Measurements from ENCODE around the gene MPRIP. TPM values are rescaled to one million over a fixed set of nuclear protein-coding genes. Genes with fewer than 3 reads are reported as not detected.
A peak's percentile ranks its signal among the peaks of the same experiment; 100 is the strongest.
"Not testable (repeated sequence)": the region's sequence is repeated elsewhere in the genome, so short reads cannot be mapped to it uniquely, and the experiment has no call there.

MPRIP gene
- total RNA-seq, 2 experiments from 2014 or later: 206 to 209 TPM

DNA sequence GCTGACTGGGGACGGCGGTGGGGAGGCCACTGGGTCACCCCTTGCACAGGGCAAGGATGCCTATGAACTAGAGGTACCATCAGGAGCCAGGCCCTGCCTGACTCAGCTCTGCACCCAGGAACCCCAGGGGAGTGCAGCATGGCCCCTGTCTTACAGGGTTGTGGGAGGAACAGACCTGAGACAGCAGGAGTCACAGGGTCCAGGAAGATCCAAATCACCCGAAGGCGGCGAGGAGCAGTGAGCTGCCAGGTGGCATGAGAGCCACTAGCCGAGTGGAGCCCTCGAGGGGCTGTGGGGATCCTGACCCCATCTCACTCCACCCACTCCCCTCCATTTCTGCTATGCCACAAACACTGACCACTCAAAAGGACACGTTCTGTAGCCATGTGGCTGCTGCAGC, 133.1 kb downstream of the MPRIP start:
- Mint-ChIP-seq H3K4me1 (peaks cover 87% of the 10 kb centered on the region), H3K9me3 (ENCODE audit: low read depth) (no peaks in the 10 kb centered on the region), H3K4me3 (no peak overlapping the region), H3K27ac (peak overlapping the region; percentile 64), H3K27me3 (no peaks in the 10 kb centered on the region), H3K36me3 (peaks cover 50% of the 10 kb centered on the region)
- DNase-seq (no peak), ATAC-seq (no peak)
- CTCF ChIA-PET: interaction anchor here (0.9 to 1.3 kb wide), 2 partner anchors 10 to 183 kb away, joined by 3 read pairs; no protein-coding TSS in a partner anchor

DNA sequence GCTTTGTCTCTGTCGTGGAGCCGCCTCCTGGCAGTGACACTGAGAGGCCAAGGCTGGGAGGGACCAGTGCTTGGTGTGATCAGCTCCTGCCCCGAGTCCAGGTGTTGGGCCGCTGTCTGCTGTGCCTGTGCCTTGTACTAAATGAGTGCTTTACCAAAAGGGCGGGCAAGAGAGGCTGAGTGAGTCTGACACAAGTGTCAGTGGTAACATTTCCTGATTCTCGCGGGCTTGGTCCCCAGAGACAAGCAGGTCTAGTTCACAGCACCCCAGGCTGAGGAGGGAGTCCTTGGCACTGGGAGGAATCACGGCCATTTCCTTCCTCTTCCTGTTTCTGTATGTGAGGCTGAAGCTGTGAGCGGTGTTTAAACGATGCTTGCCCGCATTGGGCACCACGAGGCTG, 133.7 kb downstream of the MPRIP start:
- H3K36me3 Mint-ChIP-seq: peaks cover 56% of the 10 kb centered on the region
- H3K4me1 Mint-ChIP-seq: peaks cover 90% of the 10 kb centered on the region
- H3K4me3 Mint-ChIP-seq: no peak overlapping the region
- ATAC-seq: no peak
- H3K27ac Mint-ChIP-seq: peak overlapping the region; percentile 64
- no peak for DNase-seq
- H3K27me3 Mint-ChIP-seq: no peaks in the 10 kb centered on the region
- CTCF ChIA-PET: interaction anchor here (0.9 to 1.3 kb wide), 2 partner anchors 10 to 184 kb away, joined by 3 read pairs; no protein-coding TSS in a partner anchor
- H3K9me3 Mint-ChIP-seq (ENCODE audit: low read depth): no peaks in the 10 kb centered on the region

DNA sequence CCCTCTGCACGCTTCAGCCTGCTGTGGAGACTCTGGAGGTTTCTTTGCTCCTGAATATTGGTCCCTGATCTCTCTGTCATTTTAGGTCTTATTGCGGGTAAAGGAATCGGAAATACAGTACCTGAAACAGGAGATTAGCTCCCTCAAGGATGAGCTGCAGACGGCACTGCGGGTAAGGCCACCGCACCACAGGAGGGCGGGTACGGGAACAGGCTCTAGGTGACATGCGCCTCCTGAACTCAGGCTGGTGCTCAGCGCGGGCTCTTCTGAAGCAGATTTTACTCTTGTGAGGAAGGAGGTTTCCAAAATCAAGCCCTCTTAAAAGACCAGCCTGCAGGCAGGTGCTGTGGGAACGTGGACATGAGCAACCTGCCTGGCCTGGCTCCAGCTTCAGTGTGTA, 134.1 kb downstream of the MPRIP start:
- ATAC-seq (no peak), DNase-seq (no peak)

DNA sequence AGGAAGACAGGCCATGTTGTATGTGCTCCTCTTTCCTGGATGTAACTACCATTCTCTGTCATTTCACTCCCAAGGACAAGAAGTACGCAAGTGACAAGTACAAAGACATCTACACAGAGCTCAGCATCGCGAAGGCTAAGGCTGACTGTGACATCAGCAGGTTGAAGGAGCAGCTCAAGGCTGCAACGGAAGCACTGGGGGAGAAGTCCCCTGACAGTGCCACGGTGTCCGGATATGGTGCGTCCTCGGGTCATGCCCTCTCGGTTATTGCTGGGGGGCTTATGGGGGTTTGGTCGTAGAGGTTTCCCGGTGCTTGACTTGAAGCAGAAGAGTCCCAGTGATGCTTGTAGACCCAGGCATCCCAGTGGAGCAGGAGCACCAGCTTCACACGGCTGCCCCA, 134.9 kb downstream of the MPRIP start:
- CTCF ChIA-PET: interaction anchor here (0.6 to 1.1 kb wide), 2 partner anchors 13 to 24 kb away, joined by 3 read pairs; no protein-coding TSS in a partner anchor
- Mint-ChIP-seq H3K9me3 (ENCODE audit: low read depth) (no peaks in the 10 kb centered on the region), H3K36me3 (peaks cover 59% of the 10 kb centered on the region), H3K4me1 (peaks cover 90% of the 10 kb centered on the region), H3K27me3 (no peaks in the 10 kb centered on the region), H3K4me3 (peak overlapping the region; percentile 10), H3K27ac (peak overlapping the region; percentile 71)
- DNase-seq: no peak
- no peak for ATAC-seq

More for the DNA sequence above, 134.1 kb downstream of the MPRIP start:
- peaks cover 89% of the 10 kb centered on the region for H3K4me1 Mint-ChIP-seq
- peak overlapping the region; percentile 15 for H3K4me3 Mint-ChIP-seq
- H3K27ac Mint-ChIP-seq: peak overlapping the region; percentile 64
- CTCF ChIA-PET: interaction anchor here (1.3 kb wide), 1 partner anchor 184 kb away, joined by 3 read pairs; no protein-coding TSS in a partner anchor
- no peaks in the 10 kb centered on the region for H3K27me3 Mint-ChIP-seq
- peaks cover 57% of the 10 kb centered on the region for H3K36me3 Mint-ChIP-seq
- H3K9me3 Mint-ChIP-seq (ENCODE audit: low read depth): no peaks in the 10 kb centered on the region

DNA sequence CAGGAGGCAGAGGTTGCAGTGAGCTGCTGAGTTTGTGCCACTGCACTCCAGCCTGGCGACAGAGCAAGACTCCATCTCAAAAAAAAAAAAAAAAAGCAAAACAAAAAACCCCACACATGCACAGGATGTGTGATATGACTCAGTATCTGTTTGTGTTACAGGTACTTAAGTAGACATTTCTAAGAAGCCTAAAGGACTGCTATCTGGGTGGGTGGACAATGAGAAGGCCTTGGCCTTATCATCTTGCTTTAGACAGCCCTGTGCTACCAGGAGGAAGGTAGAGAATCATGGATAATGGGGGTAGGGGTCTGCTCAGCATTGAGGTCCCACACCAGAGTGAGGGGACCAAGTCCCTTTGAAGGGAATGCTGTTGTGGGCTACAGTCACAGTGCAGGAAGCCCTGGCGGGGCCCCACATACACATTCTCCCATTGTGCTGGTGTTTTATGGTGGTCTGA, 137.1 kb downstream of the MPRIP start:
- CTCF ChIA-PET: interaction anchor here (0.6 to 1.8 kb wide), 3 partner anchors 9 to 1004 kb away, joined by 3 to 5 read pairs (median 3); partner anchors contain the start of gene ALKBH5
- DNase-seq (peak; percentile 55), ATAC-seq (peak; percentile 86)
- peak overlapping the region; percentile 98 for H3K27ac Mint-ChIP-seq
- H3K36me3 Mint-ChIP-seq: peaks cover 56% of the 10 kb centered on the region
- no peaks in the 10 kb centered on the region for H3K27me3 Mint-ChIP-seq
- no peaks in the 10 kb centered on the region for H3K9me3 Mint-ChIP-seq (ENCODE audit: low read depth)
- H3K4me1 Mint-ChIP-seq: peaks cover 89% of the 10 kb centered on the region
- H3K4me3 Mint-ChIP-seq: peak overlapping the region; percentile 71

DNA sequence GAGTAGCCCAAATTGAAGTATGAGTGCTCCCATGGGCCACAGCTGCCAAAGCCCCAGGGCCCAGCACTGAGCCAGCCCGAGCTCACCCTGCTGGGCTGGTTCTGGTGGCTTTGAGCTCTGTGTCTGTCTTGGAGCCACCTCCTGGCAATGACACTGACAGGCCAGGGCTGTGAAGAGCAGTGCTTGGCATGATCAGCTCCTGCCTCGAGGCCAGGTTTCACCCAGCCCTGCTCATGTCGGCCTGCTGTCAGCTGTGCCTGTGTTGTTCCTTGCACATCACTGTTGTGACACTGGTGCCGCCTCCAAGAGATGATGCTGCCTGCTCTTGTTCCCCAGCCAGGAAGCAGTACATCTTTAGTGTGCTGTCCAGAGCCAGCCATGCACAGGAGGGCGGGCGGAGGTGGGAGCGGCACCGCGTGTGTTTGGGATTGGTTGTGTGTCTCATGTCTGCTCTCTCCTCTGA, 137.9 kb downstream of the MPRIP start:
- peaks cover 57% of the 10 kb centered on the region for H3K36me3 Mint-ChIP-seq
- peaks cover 92% of the 10 kb centered on the region for H3K4me1 Mint-ChIP-seq
- CTCF ChIA-PET: interaction anchor here (0.6 to 1.8 kb wide), 3 partner anchors 9 to 1003 kb away, joined by 3 to 5 read pairs (median 3); partner anchors contain the start of gene ALKBH5
- H3K27ac Mint-ChIP-seq: peak overlapping the region; percentile 98
- DNase-seq (peak; percentile 56), ATAC-seq (peak; percentile 30)
- no peaks in the 10 kb centered on the region for H3K27me3 Mint-ChIP-seq
- no peaks in the 10 kb centered on the region for H3K9me3 Mint-ChIP-seq (ENCODE audit: low read depth)
- peak overlapping the region; percentile 71 for H3K4me3 Mint-ChIP-seq

DNA sequence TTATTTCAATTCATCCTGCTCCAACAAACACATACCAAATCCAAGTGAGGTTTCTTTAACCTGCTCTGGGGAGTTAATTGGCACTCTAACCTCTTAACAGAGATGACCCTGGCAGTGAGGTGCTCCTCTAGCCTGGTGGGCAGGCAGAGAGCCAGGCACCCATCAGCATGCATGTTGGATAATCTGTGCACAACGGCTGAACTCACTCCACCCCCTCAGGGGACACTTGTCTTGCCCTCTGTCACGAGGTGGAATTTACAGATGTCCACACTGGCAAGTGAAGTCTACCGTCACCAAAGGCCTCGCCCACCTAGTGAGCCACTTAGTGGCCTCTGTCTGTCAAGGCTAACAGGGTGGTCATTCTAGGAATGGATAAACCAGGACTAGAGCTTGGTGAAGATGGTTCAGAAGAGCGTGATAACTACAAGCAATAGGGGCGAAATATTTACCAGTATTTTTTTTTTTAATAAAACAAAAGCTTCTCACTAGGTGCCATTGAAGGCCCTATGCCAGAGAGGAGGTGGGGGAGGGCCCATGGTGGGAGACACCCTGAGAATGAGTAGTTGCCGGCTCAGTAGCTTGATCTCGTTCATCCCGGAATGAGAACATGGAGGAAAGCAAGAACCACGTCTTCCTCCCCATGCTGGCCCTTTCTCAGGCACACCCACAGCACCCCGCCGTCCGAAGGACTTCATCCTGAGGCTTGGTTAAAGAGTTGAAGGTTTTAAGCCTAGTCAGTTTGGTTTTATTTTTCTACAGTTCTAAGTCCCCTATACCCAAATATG, 138.7 kb downstream of the MPRIP start:
- CTCF ChIA-PET: interaction anchor here (0.8 kb wide), 1 partner anchor 9 kb away, joined by 3 read pairs; no protein-coding TSS in a partner anchor
- peak overlapping the region; percentile 98 for H3K27ac Mint-ChIP-seq
- no peak for ATAC-seq
- H3K27me3 Mint-ChIP-seq: no peaks in the 10 kb centered on the region
- H3K36me3 Mint-ChIP-seq: peaks cover 65% of the 10 kb centered on the region
- no peaks in the 10 kb centered on the region for H3K9me3 Mint-ChIP-seq (ENCODE audit: low read depth)
- peaks cover 92% of the 10 kb centered on the region for H3K4me1 Mint-ChIP-seq
- no peak for DNase-seq
- H3K4me3 Mint-ChIP-seq: peak overlapping the region; percentile 71

DNA sequence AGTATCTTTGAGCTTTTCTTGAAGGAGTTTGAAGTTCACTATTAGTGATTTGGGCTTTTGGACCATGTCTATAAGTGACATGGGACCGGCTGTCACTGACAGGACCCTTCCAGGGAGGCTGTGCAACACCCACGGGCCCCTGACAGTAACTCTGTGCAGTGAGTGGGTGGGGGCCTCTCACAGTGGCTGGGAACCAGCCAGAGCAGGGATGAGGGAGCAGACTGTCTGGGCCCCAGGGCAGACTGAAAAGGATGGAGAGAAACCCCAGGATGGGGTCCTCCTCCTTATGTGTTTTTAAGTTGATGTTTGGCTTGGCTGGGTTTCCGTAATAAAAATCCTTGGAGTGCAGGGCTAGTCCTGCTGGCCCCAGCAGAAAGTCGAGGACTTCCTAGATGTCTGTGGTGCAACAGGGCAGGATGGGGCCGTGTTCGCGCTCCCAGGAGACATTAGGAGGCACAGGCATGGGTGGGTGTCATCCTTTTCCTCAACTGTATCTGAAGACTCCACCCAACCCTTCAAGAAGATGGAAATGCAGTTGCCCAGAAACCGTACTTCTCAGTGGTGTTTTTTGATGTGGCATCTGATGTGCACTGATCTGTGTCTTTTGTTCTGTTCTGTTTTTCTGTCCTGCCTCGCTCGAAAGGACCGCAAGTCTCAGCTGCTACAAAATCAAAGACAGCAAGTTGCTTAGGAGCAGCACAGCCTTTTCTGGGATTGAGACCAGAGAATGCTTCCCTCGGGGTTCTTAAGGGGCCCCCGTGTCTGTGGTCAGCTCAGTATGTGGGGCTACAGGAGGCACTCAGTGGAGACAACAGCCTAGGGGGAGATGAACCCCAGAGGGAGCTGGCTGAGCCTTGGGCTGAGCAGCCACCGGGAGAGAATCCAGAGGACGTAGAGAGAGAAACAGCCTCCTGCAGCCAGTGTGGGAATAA, 139.7 kb downstream of the MPRIP start:
- Mint-ChIP-seq H3K4me1 (peaks cover 92% of the 10 kb centered on the region), H3K27me3 (no peaks in the 10 kb centered on the region), H3K4me3 (peak overlapping the region; percentile 37), H3K36me3 (peaks cover 59% of the 10 kb centered on the region), H3K27ac (peak overlapping the region; percentile 88), H3K9me3 (ENCODE audit: low read depth) (no peaks in the 10 kb centered on the region)
- DNase-seq: no peak
- ATAC-seq: no peak
- CTCF ChIA-PET: interaction anchor here (0.8 kb wide), 1 partner anchor 8 kb away, joined by 3 read pairs; no protein-coding TSS in a partner anchor

DNA sequence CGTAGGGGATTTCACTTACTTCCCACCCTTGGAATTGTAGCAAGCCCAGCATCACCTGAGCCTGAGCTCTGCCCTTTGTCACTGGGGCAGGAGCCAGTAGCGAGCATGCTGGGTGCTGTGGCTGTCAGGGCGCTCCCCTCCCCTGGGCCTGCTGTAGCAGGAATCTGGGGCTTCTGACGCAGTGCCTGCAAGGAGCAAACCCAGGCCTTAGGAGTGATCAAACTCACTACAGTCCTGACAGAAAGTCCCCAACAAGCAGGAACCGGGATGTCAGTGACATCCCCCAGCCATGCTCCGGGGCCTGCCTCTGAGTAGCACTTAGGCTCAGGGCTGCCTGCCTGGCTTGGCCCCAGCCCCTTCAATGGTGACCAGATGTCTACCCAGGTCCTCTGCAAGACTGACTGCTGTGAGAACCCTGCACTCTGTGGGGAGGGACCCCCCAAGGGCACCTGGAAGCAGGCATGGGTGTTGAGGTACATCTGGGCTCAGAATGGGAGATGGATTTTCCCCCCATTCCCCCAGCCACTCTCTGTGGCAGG, 140.4 kb downstream of the MPRIP start:
- no peak for DNase-seq
- Mint-ChIP-seq H3K36me3 (peaks cover 52% of the 10 kb centered on the region), H3K27ac (peak overlapping the region; percentile 93), H3K4me1 (peaks cover 85% of the 10 kb centered on the region), H3K9me3 (ENCODE audit: low read depth) (no peaks in the 10 kb centered on the region), H3K27me3 (no peaks in the 10 kb centered on the region), H3K4me3 (no peak overlapping the region)
- CTCF ChIA-PET: interaction anchor here (1.5 kb wide), 1 partner anchor 10 kb away, joined by 4 read pairs; no protein-coding TSS in a partner anchor
- ATAC-seq: no peak

DNA sequence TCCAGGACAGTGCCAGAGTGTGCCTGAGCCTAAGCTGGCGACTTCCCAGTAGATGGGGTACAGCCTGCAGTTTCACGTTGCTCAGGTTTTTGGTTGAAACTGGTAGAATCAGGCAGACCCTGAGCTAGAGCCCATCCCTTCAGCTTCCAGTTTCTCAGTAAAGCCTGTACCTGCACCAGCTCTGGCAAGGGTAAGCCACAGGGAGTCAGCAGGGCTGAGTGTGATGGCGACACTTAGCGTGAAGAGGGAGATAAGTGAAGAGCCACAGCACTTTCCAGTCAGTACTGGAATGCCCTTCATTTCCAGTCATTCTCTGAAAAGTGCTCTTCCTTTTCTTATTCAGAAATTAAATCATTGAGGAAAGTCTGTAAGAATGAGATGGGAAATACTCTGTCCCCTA, 141.5 kb downstream of the MPRIP start:
- CTCF ChIA-PET: interaction anchor here (1.5 kb wide), 1 partner anchor 11 kb away, joined by 4 read pairs; no protein-coding TSS in a partner anchor

DNA sequence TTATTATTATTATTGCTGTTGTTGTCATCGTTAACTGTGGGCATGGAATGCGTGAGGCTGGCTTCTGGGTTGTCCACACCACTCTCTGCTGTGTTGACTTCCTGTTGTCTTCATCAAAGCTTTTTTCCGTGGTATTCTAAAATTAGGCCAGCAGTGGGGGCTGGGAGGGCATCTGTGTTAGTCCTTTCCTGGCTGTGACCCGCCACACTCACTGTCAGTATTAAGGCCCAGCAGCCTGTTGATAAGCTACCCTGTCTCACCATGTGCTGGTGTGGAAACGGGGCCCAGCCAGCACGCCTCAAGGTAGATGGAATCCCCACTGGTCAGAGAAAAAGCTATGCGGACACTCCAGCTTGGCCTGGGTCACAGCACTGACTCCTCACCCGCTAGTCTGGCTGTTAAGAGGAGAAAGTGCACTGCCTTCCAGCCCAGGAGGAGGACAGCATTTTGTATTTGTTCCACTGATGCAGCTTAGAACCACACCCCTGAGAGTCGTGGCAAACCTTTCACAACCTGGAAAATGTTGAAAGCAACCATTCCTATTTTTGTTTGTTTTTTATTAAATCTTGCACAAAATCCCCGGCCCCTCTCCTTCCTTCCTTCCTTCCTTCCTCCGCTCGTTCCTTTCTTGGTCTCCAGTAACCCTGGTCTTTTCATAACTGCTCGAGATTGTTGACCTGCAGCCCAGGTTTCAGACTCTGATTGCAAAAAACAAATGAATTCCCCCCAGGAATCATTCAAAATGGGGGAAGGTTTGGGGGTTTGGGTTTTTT, 142.9 kb downstream of the MPRIP start:
- peaks cover 41% of the 10 kb centered on the region for H3K36me3 Mint-ChIP-seq
- CTCF ChIA-PET: interaction anchor here (0.8 to 1.4 kb wide), 2 partner anchors 10 to 43 kb away, joined by 3 to 5 read pairs; no protein-coding TSS in a partner anchor
- ATAC-seq (peak; percentile 32), DNase-seq (peak; percentile 71)
- not testable (repeated sequence) for H3K9me3 Mint-ChIP-seq (ENCODE audit: low read depth); H3K27me3 Mint-ChIP-seq
- peaks cover 62% of the 10 kb centered on the region for H3K4me1 Mint-ChIP-seq
- peak overlapping the region; percentile 93 for H3K27ac Mint-ChIP-seq
- peak overlapping the region; percentile 29 for H3K4me3 Mint-ChIP-seq

More for the DNA sequence above, 141.5 kb downstream of the MPRIP start:
- Mint-ChIP-seq H3K9me3 (ENCODE audit: low read depth) (no peaks in the 10 kb centered on the region), H3K27ac (peak overlapping the region; percentile 93), H3K4me1 (peaks cover 74% of the 10 kb centered on the region), H3K27me3 (no peaks in the 10 kb centered on the region), H3K36me3 (peaks cover 48% of the 10 kb centered on the region), H3K4me3 (no peak overlapping the region)
- ATAC-seq: no peak
- no peak for DNase-seq

DNA sequence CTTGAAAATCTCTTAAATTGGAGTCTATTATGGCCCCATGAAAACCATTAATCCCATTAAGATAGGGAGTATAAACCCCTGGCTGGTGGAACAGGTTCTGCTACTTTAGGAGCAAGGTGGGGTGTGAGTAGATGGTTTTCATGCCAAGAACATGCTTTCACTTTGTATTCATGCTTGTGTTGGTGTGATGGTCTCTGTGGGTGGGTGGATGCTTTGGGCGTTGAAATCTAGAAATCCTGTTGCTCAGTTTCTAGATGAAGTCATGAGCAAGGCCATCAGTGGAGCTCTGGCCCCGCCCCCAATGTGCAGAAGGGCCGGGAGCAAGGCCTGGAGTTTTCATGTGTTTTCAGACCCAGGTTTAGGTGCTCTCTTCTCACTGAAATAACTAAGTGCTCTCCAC, 143.8 kb downstream of the MPRIP start:
- H3K27ac Mint-ChIP-seq: peak overlapping the region; percentile 93
- CTCF ChIA-PET: interaction anchor here (0.8 kb wide), 1 partner anchor 10 kb away, joined by 3 read pairs; no protein-coding TSS in a partner anchor
- H3K9me3 Mint-ChIP-seq (ENCODE audit: low read depth): no peaks in the 10 kb centered on the region
- ATAC-seq: peak; percentile 73
- peak; percentile 82 for DNase-seq
- no peaks in the 10 kb centered on the region for H3K27me3 Mint-ChIP-seq
- H3K4me3 Mint-ChIP-seq: peak overlapping the region; percentile 29
- peaks cover 54% of the 10 kb centered on the region for H3K4me1 Mint-ChIP-seq
- peaks cover 33% of the 10 kb centered on the region for H3K36me3 Mint-ChIP-seq

Data from activated CD8-positive, alpha-beta memory T cell treated with anti-CD3 and anti-CD28 coated beads, Interleukin-2, amount 10 ng/mL, durations not matched to agents 7 days and 5 days (primary cell).